Tibial artery (tissue), 4 donors: ENCODE measurements around the gene SLC50A1.

Experiments
- DNase-seq, 2 donors: peaks; one replicate each; pipeline ENCODE4 v3.0.0-alpha.2; 2019
- H3K27ac ChIP-seq, 2 donors: fragments of 200-600 bp; sonication (generic) in 1 of 2; 1 replicate in 1 of 2; 2 replicates in 1 of 2; pipeline ENCODE4 v1.5.1; 2018 to 2019; ENCODE audit warnings: mild to moderate bottlenecking in 1 of 2
- H3K27me3 ChIP-seq, 2 donors: fragments of 200-600 bp; sonication (generic) in 1 of 2; one replicate each; pipeline versions ENCODE4 v1.5.1 to v1.6.0; 2016 to 2019
- H3K36me3 ChIP-seq, 3 donors: fragments of 200-600 bp; sonication (generic) in 2 of 3; one replicate each; pipeline ENCODE4 v1.5.1; 2016 to 2019; ENCODE audit warnings: mild to moderate bottlenecking in 2 of 3
- H3K4me1 ChIP-seq, 4 donors: fragments of 200-600 bp; sonication (generic) in 2 of 4; 1 replicate in 3 of 4; 2 replicates in 1 of 4; pipeline ENCODE4 v1.5.1; 2016 to 2019
- H3K4me3 ChIP-seq, 2 donors: fragments of 200-600 bp; sonication (generic) in 1 of 2; 1 replicate in 1 of 2; 2 replicates in 1 of 2; pipeline ENCODE4 v1.5.1; 2018 to 2019; ENCODE audit warnings: mild to moderate bottlenecking in 2 of 2
- H3K9me3 ChIP-seq, 3 donors: fragments of 200-600 bp; sonication (generic) in 1 of 3; one replicate each; pipeline ENCODE4 v1.5.1; 2016 to 2019
- intact Hi-C: fragments of 100-400 bp; cut with DNase I; formaldehyde crosslinking; loops from one replicate; pipeline ENCODE4 v1.15.0; 2023; ENCODE audit warnings: low total_unique reads
- TF ChIP-seq, protein P1 (sequence below), 2 experiments: fragments of 200-600 bp in 1 of 2; fragments of 450-650 bp in 1 of 2; IDR thresholded peaks; one replicate each; pipeline ENCODE4 v1.5.1; 2017 to 2019; ENCODE audit warnings: antibody characterized with exemption in 2 of 2, mild to moderate bottlenecking in 1 of 2, moderate library complexity in 1 of 2

SLC50A1 gene

DNA sequence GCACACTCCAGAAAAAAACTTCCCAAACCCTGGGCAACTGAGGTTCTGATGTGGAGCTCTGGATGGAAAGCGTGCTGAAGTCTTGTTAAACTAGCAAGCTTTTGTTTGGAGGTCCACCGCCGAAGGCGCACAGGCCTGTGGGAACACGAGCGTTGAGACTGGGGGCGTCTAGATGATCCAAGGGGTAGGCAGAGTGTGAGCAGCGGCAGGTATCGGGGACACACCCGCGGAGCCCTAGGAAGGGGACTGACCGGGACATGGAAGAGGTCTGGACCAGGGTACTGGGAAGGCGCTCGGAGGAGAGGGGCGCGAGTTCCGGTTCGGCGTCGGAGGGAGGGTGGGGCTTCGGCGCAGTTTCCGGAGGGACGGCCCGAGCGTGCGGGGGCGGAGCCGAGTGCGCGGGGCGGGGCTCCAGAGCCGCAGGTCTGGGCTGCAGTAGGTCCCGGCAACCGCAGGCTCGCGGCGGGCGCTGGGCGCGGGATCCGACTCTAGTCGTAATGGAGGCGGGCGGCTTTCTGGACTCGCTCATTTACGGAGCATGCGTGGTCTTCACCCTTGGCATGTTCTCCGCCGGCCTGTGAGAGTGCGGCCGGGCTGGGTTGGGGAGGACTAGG is at the start of gene SLC50A1:
Gene SLC50A1 (plus strand): TSS at position 438 of the 614 bp plus-strand sequence. CDS start 60 bp downstream, at position 498.
- Histone ChIP-seq H3K36me3 (peaks cover 0 to 36% (median 0%) of the 10 kb centered on the region in 3 donors), H3K27me3 (peaks cover 0 to 10% of the 10 kb centered on the region in 2 donors), H3K4me1 (peaks cover 0 to 41% (median 34%) of the 10 kb centered on the region in 4 donors), H3K27ac (peak within 1 kb of the TSS; percentile 93 to 97), H3K4me3 (peak within 1 kb of the TSS; percentile 64 to 75), H3K9me3 (no peaks in the 10 kb centered on the region)
- TF ChIP-seq, protein P1, sequence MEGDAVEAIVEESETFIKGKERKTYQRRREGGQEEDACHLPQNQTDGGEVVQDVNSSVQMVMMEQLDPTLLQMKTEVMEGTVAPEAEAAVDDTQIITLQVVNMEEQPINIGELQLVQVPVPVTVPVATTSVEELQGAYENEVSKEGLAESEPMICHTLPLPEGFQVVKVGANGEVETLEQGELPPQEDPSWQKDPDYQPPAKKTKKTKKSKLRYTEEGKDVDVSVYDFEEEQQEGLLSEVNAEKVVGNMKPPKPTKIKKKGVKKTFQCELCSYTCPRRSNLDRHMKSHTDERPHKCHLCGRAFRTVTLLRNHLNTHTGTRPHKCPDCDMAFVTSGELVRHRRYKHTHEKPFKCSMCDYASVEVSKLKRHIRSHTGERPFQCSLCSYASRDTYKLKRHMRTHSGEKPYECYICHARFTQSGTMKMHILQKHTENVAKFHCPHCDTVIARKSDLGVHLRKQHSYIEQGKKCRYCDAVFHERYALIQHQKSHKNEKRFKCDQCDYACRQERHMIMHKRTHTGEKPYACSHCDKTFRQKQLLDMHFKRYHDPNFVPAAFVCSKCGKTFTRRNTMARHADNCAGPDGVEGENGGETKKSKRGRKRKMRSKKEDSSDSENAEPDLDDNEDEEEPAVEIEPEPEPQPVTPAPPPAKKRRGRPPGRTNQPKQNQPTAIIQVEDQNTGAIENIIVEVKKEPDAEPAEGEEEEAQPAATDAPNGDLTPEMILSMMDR (IDR thresholded peaks at IDR 0.05), result peak; percentile 46 to 67
- peak; percentile 91 to 97 for DNase-seq
- intact Hi-C loops, result no loop called here

GRCh38 chr1:155086128-155086741 is 49.4 kb upstream of the SLC50A1 start:
- Histone ChIP-seq H3K36me3 (no peaks in the 10 kb centered on the region), H3K9me3 (no peaks in the 10 kb centered on the region), H3K4me3 (peak overlapping the region; percentile 60 to 61), H3K27me3 (peaks cover 0 to 37% of the 10 kb centered on the region in 2 donors), H3K27ac (peak overlapping the region in 1 of 2 donors; percentile 91), H3K4me1 (peaks cover 0 to 51% (median 31%) of the 10 kb centered on the region in 4 donors)
- TF ChIP-seq, protein P1 (IDR thresholded peaks at IDR 0.05), result peak; percentile 89 to 99
- DNase-seq, result peak in 1 of 2 donors; percentile 81
- intact Hi-C loops, result no loop called here

- Histone ChIP-seq H3K36me3 (no peaks in the 10 kb centered on the region), H3K4me1 (peaks cover 0 to 49% (median 25%) of the 10 kb centered on the region in 4 donors), H3K27me3 (peaks cover 0 to 29% of the 10 kb centered on the region in 2 donors), H3K27ac (no peak overlapping the region), H3K9me3 (no peaks in the 10 kb centered on the region), H3K4me3 (no peak overlapping the region)
- intact Hi-C loops, result no loop called here
- DNase-seq, result no peak
- TF ChIP-seq, protein P1 (IDR thresholded peaks at IDR 0.05), result no peak
These were observed 48.7 kb upstream of the SLC50A1 start for GRCh38 chr1:155086856-155087535.

DNA sequence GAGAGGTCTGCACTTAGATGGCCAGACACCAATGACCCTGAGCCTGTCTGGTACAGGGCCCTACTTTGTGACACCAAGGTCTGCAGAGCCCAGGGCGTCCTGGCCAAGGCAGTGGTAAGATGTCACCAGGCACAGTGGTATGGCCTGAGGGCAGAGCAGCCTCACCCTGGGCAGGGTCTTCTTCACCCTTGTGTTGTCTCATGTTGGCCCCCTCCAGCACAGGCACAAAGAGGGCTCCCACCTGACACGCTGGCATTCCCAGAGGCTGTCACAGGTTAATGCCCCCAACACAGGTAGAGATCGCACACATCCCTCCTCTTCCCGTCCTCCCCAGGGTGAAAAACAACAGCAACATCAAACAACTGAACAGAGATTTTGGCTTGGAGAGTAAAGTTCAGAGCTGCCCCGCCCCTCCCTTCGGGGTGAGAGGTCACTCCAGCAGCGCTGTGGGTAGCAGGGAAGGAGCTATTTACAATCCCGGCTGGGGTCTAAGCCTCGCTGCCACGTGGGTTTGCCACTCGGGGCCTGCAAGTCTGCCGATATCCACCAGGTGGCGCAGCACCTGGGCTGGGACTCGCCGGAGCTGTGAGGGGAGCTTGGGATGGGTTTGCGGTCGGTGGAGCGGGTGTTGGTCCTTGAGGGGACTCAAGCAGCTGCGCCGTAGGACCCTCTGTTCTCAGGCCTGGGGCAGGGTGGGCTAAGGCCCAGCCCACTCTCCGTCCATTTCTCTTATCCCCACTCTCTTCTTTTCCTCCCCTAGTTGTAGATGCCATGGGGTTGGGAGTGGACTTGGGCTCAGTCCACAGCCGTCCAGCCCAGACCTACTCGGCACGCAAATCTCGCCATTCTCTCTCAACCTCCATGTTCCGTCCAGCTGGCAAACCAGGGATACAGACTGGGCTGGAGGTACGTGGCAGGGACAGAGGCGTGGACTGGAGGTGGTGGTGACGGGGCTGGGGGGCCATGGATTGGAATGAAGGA is 44.3 kb upstream of the SLC50A1 start:
- peak; percentile 64 to 82 for DNase-seq
- H3K27me3 ChIP-seq, result peaks cover 0 to 4% of the 10 kb centered on the region in 2 donors
- no peak overlapping the region for H3K4me3 ChIP-seq
- no peak overlapping the region for H3K27ac ChIP-seq
- H3K9me3 ChIP-seq, result no peaks in the 10 kb centered on the region
- TF ChIP-seq, protein P1 (IDR thresholded peaks at IDR 0.05), result peak; percentile 93 to 99
- H3K36me3 ChIP-seq, result no peaks in the 10 kb centered on the region
- intact Hi-C loops, result loop anchor here (2.0 to 5.0 kb wide), 2 partner anchors 36 to 75 kb away; partner anchors contain the start of gene EFNA1
- peaks cover 0 to 24% (median 14%) of the 10 kb centered on the region in 4 donors for H3K4me1 ChIP-seq

GRCh38 chr1:155092131-155092530 is 43.5 kb upstream of the SLC50A1 start:
- no peaks in the 10 kb centered on the region for H3K9me3 ChIP-seq
- peaks cover 0 to 4% of the 10 kb centered on the region in 2 donors for H3K27me3 ChIP-seq
- DNase-seq, result no peak
- no peak overlapping the region for H3K27ac ChIP-seq
- no peaks in the 10 kb centered on the region for H3K36me3 ChIP-seq
- no peak overlapping the region for H3K4me3 ChIP-seq
- intact Hi-C loops, result loop anchor here (5.0 kb wide), 1 partner anchor 35 kb away; the partner anchor contains the start of gene EFNA1
- H3K4me1 ChIP-seq, result peaks cover 0 to 22% (median 14%) of the 10 kb centered on the region in 4 donors
- TF ChIP-seq, protein P1 (IDR thresholded peaks at IDR 0.05), result no peak
